ENCODE results near the gene ASF1B.

DNA sequence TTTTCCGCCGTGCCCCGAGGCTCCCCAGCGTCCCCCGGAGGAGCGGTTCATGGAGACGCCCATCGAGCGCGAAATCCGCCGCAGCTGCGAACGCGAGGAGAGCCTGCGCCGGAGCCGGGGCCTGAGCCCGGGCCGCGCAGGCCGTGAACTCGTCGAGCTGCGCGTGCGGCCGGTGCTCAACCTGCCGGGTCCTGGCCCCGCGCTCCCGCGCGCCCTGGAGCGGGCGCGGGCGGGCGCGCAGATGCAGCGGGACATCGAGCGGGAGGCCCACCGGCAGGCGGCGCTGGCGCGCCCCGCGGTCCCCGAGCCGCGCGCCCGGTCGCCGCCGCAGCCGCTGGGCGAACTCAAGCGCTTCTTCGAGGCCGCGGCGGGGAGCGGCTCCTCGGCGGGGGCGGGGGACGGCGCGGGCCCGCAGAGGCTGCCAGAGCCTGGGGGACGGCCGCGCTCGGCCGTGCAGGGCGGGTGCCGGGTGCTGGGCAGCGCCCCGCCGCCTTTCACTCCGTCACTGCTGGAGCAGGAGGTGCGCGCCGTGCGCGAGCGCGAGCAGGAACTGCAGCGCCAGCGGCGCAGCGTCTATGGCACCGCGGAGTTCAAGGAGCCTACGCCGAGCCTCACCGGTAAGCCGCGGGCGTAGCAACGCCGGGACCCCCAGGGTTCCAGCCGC, 63.0 kb downstream of the ASF1B start:
- TF ChIP-seq ZNF274 (IDR thresholded peaks at IDR 0.05; ENCODE audit: low read depth, low read length) (no peak), SUZ12 (IDR thresholded peaks at IDR 0.05; ENCODE audit: extremely low read depth, insufficient read depth, insufficient read length) (no peak)

Data from NT2/D1 (cell line).